Dedifferentiated amniotic fluid mesenchymal stem cell (primary cell): ENCODE measurements around the gene MUS81.

ENCODE experiments used
- DNase-seq: peaks from one replicate; pipeline ENCODE4 v3.0.0-alpha.2; 2016; ENCODE audit errors: extremely low spot score

MUS81 gene

GRCh38 chr11:65892661-65893317, 32.6 kb downstream of the MUS81 start:
- DNase-seq: no peak

GRCh38 chr11:65894034-65894591, 33.9 kb downstream of the MUS81 start:
- DNase-seq: no peak

DNA sequence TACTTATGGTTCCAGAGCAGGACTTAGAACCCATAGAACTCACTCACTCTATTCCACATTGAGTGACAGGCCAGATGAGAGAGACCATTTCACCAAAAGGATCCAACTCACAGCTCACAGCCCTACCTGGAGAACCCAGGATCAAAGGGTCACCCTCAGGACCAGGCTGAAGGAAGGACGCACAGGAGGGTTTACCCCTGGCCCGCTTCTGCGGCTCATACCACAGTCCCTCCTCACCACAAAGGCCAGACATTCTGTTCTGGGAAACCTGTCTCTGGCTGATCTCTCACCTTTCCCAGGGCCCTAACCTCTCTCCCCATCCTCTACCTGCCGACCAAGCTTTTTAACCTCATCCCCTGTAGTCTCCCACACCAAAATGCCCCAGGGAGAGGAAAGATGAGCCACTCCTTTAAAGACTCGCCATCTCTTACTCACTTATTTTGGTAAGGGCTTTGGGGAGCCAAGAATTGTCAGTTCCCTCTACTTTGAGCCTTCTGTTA, 35.3 kb downstream of the MUS81 start:
- no peak for DNase-seq

- no peak for DNase-seq
Observed at GRCh38 chr11:65896034-65896999, 36.1 kb downstream of the MUS81 start.

DNA sequence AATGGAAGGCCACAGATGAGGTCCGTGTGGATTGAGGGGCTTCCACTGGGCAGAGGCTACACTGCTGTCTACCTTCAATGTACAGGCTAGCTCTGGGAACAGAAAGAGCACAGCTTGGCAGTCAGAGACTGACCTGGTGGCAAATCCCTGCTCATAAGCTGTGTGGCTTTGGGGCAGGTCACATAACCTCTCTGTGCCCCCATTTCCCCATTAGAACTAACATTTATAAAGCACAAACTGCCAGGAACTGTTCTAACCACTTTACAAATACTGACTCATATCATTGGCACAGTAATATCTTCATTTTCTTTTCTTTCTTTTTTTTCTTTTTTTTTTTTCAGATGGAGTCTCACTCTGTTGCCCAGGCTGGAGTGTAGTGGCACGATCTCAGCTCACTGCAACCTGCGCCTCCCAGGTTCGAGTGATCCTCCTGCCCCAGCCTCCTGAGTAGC, 36.8 kb downstream of the MUS81 start:
- DNase-seq: no peak

GRCh38 chr11:65898656-65899355, 38.6 kb downstream of the MUS81 start:
- no peak for DNase-seq

DNA sequence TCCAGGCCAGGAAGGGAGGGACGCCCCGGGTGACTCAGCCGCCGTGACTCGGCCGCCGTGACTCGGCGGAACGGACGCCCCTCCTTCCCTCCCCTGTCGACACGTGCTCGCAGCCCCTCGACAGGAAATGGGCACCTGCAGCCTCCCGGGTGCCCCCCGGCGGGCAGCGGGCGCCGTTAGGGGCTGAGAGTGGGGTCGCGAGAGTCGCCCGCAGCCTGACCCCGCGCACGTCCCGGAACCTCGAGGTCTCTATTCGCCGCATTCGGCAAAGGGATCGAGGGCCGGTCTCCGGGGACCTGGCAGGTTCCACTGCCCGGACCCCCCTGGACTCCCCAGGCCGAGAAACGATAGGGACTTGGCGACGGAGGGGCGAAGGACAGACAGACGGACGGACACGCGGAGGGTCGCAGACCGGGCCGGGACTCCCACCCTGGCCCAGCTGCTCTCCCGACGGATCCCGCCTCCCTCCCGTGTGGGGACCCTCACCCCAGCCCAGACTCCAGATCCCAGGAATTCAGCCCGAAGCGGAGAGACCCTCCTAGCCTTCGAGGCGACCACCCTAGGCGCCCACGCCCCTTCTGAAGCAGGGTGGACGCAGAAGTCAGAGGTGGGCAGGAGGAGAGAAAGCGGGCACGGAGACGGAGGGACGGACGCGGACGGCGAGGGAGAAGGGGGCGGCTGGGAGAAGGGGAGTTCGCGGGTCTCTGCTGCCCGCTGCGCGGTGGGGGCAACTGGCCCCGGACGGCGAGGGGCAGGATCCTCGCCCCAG, 39.3 kb downstream of the MUS81 start:
- peak; percentile 46 for DNase-seq

DNA sequence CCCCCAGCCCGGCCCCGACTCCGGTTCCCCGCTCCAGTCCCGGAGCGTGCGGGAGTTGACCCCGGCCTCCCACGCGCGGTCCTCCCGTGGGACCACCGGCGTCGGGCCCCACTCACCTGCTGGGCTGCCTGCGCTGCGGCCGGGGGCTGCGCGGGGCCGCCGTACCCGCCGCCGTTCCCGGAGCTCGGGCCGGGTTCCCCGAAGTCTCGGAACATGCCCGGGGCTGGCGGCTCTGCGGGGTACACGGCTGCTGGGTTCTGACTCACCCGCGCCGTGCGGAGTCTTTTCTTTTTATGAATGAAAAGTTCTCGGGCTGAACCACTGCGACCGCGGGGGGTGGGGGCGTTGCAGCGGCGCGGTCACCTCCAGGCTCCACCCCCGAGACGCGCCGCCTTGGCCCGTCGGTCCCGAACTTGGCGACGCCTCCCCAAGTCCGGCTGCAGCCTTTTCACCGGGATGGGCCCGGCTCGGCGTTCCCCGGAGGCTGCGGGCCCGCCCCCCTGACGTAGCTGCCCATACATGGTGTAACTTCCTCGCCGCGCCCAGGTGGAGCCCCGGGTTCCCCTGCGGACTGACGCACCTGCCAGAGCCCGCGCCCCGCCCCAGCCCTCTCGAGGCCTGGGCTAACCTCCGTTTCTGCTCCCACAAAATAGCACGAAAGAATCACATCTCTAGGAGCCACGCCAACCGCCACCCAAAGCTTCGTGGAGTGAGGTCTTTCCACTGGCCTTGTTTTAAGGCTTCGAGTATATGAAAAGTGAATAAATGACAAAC, 40.1 kb downstream of the MUS81 start, which contains the start of gene FOSL1:
Gene FOSL1, minus strand, starts transcription at position 264 of the 774 bp plus-strand sequence. Its CDS starts 49 bp downstream, at position 215.
- DNase-seq: peak; percentile 79

DNA sequence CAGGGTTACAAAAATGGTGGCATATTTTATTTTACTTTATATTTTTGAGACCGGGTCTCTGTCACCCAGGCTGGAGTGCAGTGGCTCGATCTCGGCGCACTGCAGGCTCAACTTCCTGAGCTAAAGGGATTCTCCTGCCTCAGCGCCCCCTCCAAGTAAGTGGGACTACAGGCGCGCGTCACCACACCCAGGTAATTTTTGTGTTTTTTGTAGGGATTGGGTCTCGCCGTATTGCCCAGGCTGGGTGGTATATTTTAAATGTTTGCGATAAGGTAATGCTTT, 40.6 kb downstream of the MUS81 start:
- DNase-seq: no peak

DNA sequence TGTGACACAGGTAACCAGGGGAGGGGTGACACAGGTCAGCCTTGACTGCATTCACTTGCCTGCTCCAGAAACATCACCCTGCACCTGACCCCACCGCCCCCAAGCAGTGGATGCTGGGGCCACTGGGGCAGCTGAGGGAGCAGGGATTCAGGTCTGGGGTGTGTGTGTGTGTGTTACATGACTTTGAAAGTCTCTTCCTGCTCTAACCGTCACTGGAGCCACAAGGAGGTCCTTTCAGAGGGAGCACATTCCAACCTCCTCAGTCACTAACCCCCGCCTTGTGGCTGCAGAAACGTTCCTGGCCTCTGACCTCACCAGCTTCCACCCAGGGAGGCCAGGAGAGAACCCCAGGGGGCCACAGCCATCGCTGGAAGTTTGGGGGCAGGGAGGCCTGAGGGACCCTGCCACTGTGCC, 42.8 kb downstream of the MUS81 start:
- DNase-seq: peak; percentile 66

DNA sequence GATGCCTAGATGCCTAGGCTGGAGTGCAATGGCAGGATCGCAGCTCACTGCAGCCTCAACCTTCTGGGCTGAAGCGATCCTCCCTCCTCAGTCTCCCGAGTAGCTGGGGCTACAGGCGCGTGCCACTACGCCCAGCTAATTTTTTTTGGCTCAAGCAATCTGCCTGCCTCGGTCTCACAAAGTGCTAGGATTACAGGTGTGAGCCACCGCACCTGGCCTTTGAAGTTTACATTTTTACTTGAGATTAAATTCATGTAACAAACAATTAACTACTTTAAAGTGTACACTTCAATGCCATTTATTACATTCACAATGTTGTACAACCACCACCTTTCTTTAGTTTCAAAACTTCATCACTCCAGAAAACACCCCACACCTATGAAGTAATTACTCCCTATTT, 43.5 kb downstream of the MUS81 start:
- no peak for DNase-seq

DNA sequence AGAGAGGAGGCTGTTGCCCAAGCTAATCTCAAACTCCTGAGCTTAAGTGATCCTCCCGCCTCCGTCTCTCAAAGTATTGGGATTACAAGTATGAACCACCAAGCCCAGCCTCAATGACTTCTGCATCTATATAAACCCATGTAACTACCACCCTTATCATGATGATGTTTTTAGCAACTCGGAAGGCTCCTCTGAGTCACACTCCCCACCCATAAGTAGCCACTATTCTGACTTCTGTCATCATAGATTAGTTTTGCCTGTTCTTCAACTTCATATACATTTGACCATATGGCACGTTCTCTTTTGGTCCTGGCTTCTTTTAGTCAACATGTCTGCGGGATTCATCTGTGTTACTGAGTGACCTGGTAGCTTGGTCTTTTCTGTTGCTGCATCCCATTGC, 46.4 kb downstream of the MUS81 start:
- no peak for DNase-seq

- no peak for DNase-seq
Observed at GRCh38 chr11:65907878-65908277, 47.6 kb downstream of the MUS81 start.

DNA sequence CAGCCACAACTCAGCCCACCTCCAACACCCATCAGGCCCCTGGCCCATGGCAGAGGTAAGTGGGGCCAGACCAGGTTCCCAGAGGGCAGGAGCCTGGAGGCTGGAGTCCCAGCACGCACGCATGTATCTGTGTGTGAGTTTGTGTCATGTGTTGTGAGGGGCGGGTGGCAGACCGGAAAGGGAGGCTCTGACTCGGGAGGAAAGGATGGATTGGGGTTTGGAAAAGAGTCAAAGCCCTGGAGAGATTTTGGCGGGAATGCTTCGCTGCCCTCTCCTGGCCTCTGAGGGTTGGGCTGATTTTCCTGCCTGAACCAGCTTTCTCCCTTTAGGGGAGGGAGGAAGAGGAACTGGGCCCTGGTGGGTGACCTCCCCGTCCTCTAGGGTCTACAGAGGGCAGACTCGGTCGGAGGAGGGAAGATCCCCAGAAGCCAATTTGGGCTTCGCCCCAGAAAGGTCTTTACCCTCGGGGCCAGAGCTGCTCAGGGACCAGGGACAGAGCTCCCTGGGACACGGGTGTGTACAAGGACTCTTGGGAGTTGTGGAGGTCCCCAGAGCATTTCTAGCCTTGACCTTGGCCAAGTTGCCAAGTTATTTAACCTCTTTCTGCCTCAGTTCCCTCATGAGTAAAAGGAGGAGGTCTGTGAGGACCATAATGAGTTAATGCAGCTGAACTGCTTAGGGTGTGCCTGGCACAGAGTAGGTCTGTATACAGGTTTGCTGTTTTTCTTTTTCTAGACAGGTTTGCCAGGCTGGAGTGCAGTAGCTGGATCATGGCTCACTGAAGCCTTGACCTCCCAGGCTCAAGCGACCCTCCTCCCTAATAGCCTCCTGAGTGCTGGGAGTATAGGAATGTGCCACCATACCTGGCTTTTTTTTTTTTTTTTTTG, 51.7 kb downstream of the MUS81 start:
- peak; percentile 49 for DNase-seq

GRCh38 chr11:65912845-65913244, 52.6 kb downstream of the MUS81 start:
- DNase-seq: no peak

DNA sequence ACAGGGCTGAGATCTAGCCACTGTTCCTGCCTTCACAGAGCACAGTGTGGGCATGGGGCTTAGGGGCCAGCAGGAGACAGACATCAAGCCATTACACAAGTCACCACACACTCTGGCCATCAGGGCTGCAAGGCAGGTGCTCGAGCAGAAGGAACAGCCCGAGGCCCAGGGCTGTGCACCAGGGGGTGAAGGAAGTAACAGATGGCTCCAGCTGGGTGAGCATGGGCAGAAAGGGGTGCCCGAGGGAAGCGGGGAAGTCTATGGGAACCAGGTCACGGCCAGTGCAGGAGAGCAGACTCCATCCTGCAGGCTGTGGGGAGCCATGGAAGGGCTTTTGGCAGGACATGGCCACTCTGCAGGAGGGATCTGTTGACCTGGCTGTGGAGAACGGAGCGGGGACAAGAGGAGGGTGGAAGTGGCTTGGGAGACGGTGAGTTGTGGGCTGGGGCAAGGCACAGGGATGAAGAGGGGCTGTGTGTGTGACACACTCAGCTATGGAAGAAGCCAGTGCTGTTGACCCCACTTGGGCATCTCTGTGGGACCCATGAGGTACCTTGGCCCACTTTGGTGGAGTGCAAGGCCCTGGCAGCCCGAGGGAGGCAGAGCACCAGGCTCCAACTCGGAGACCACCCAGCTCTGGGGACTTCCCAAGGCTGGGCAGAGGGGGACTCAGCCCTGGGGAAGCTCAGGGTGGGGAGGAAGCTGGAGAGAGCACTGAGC, 55.0 kb downstream of the MUS81 start:
- no peak for DNase-seq

GRCh38 chr11:65915821-65916251, 55.6 kb downstream of the MUS81 start:
- peak; percentile 96 for DNase-seq
